HG03575 (cell line): ENCODE data around the gene ZBTB20.

Source experiments
- ATAC-seq: cut with Tn5 transposase; IDR thresholded peaks from one replicate; pipeline ENCODE4 v1.9.1; 2021; ENCODE audit not compliant: unreplicated experiment, insufficient number of reproducible peaks, low FRiP score; ENCODE audit errors: extremely low read depth

The ZBTB20 gene

GRCh38 chr3:114370537-114371174 is 776.4 kb downstream of the ZBTB20 start:
- ATAC-seq: no peak

DNA sequence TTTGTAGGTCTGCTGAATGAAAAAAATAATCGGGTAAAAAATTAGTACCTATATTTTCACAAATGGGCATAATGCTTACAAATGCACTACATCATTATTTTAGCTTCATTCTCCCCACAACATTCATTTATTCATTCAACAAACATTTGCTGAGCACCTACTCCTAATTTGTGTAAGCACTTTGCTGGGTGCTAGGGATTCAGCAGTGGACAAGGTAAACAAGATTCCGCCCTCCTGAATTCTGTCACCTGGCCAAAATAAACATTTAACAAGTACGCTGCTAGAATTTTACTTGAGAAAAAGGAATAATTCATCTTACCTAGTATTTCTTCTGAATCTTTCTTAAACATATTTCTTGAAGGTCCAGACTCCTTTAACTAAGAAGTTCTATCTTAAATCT is 781.2 kb downstream of the ZBTB20 start:
- ATAC-seq: no peak

DNA sequence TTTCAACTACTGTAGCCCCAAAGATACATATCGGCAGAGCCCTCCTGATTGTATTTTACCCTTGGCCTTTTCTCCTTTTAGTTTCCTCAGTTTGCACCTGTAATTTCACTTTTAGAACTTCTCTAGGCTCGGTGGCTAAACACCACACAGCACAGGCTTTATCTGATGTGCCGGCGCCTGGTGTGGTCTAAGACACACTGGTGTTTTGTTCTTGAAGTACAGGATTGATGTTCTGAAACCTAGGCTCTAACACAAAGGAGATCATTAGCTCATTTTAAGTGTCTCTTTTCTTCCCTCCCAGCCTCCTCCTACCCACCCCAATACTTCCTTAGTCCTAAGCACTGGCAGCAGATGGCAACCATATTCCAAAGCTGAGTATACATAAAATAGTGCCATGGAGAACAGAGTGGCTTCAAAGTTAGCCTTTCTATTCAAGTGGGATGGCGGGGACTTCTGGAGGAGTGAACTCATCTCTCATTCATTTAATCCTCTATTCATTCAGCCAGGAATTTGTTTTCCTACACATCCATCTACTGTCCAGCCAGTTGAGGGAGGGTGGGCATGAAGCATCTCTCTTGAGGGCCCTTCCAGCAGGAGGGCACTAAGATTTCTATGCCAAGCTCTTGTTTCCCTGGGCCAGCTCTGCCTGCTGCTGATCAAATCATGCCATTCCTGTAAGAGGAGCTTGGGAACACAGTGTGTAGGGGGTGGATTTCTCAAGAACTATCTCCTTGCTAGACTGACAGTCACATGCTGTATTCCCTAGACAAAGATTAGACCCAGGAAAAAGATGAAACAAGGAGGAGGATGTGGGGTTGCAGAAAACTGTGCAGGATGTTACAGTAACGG is 782.1 kb downstream of the ZBTB20 start:
- ATAC-seq: no peak

DNA sequence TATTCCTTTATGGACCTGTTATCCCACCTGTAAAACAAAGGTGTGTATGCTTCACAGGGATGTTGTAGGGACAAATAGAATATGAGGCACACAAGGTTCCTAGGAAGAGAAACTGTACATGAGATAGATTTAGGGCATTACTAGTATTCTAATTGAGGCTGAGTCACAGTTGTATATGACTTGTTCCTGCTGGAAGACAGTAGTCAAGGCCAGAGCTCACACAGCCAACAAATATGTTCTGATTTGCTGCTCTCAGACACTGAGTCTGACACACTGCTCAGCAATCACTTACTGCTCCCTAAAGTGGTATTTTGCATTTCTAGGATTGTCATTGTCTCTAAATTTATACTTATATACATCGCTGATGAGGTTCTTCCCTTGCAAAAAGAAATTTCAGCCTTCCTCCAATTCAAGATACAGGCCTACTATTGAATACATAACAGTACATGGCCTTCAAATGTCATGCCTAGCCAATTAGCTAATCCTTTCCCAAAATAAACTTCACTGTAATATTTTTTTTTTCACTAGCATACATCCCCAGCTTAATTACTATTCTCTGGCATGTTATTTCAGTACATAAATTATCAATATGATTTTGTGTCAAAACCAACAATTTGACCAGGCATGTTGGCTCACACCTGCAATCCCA is 783.4 kb downstream of the ZBTB20 start:
- ATAC-seq: no peak

GRCh38 chr3:114362815-114363214 is 784.3 kb downstream of the ZBTB20 start:
- ATAC-seq: no peak

DNA sequence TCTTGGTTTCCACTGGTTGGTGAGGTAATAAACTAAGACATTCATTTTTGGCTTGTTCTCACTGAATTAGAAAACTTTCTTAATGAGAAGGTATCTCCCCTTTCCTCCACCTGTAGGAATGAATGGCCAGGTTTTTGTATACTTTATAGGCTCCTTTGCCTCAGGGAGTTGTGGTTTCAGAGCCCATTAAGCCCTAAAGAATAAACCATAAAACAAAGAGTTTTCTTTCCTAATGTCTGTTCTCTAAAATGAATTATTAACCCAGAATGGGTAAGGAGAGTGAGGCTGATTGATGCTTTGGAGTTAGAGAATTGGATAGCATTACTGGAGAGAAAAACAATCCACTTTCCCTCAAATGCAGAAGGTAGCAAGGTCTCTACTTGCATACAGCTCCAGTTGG is 785.7 kb downstream of the ZBTB20 start:
- ATAC-seq: no peak

GRCh38 chr3:114356525-114356924 is 790.6 kb downstream of the ZBTB20 start:
- ATAC-seq: no peak

DNA sequence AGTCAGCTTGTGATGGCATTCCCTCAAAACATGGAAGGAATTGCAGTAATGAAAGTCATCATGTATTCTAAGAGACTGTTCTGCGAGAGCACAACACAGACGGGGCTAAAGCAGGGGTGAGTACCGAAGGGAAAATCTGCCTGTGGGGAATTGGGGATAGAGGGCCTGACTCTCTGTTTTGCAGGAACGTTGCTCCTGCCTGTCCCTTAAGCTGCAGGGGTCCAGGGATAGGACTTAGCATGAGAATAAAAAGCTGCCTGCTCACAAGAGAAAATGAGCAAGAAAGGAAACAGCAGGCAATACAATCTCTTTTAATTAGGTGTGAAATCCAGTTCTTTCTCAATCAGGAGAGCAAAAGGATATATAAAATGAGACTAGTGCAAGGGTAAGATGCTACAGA is 791.0 kb downstream of the ZBTB20 start:
- no peak for ATAC-seq

GRCh38 chr3:114355653-114356052 is 791.4 kb downstream of the ZBTB20 start:
- no peak for ATAC-seq

GRCh38 chr3:114351822-114352145 is 795.3 kb downstream of the ZBTB20 start:
- no peak for ATAC-seq

- ATAC-seq: no peak
Measured at GRCh38 chr3:114351123-114351821, 795.8 kb downstream of the ZBTB20 start.

DNA sequence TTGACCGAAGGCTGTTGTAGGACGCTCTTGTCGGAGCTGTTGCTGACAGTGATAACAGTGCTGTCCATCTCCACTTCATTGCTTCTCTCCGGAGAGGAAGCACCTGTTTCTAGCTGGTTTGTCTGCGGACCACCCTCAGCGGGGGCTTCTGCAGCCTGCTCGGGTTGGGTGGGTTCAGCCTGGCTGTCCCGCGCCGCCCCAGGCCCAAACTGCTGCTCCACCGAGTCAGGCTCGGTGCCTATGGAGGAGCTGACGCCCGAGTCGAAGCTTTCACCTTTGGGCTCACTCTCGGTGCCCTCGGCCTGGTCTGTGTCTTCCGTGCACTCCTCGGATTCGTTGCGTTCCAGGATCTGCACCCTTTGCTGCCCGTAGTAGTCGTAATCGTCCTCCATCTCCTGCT is 796.4 kb downstream of the ZBTB20 start:
- ATAC-seq: no peak

DNA sequence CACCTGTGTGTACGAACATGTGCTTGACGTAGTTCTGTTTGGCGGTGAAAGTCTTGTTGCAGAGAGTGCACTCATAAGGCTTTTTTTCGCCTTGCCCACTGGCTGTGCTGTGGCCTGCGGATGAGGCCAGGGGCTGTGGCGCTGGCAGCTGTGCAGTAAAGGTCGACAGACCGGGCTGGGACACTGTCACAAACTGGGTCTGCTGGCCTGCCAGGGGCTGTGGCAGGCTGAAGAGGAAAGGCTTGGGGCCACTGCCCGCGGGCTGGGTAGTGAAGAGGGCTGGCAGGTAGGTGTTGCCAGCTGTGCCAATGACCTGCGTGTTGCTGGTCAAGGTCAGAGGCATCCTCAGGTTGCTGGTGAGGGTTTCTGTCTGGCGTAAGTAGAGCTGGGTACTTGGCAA is 796.8 kb downstream of the ZBTB20 start:
- ATAC-seq: no peak

- no peak for ATAC-seq
Measured at GRCh38 chr3:114344492-114344891, 802.6 kb downstream of the ZBTB20 start.

GRCh38 chr3:114338651-114339357 is 808.3 kb downstream of the ZBTB20 start:
- ATAC-seq: no peak

GRCh38 chr3:114336857-114337256 is 810.2 kb downstream of the ZBTB20 start:
- ATAC-seq: no peak

DNA sequence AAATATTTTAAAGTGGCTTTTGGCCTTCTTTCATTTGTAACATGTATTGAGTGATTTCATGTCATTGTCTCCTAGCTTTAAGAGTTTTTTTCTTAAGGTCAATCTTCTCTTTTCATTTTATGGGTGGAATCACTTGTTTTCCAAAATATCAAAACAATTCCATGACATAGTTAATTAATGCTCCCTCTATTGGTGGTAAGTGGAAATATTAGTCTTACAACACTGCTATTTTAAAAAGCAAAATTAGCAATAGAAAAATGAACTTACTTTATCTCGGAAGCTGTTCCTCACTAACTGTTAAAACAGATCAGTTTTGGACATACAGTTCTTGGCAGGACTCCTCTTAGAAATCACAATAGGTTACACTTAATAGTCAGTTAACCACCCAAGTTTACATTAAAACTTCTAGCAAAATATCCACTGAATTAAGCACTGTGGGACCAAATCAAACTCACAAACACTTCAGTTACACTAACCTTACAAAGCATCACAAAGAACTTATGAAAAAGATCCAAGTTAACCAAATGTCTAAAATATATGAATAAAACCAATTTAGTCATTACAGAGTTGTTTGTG is 810.9 kb downstream of the ZBTB20 start:
- no peak for ATAC-seq

- no peak for ATAC-seq
Measured at GRCh38 chr3:114333923-114334240, 813.2 kb downstream of the ZBTB20 start.
